HG02970 (cell line): ENCODE results near the gene FOXO6.
"Not testable (repeated sequence)": the region's sequence is repeated elsewhere in the genome, so short reads cannot be mapped to it uniquely, and the experiment has no call there.

Source experiments
- ATAC-seq: cut with Tn5 transposase; IDR thresholded peaks from one replicate; pipeline ENCODE4 v1.9.1; 2021; ENCODE audit warnings: mild to moderate bottlenecking, moderate library complexity, moderate number of reproducible peaks; ENCODE audit not compliant: unreplicated experiment, low FRiP score

The FOXO6 gene

GRCh38 chr1:41328780-41329640, 32.2 kb upstream of the FOXO6 start:
- no peak for ATAC-seq

- no peak for ATAC-seq
These were observed 31.3 kb upstream of the FOXO6 start for GRCh38 chr1:41329662-41330587.

GRCh38 chr1:41330588-41331545, 30.4 kb upstream of the FOXO6 start:
- no peak for ATAC-seq

GRCh38 chr1:41331546-41331917, 29.7 kb upstream of the FOXO6 start:
- no peak for ATAC-seq

GRCh38 chr1:41332161-41332560, 29.1 kb upstream of the FOXO6 start:
- ATAC-seq: not testable (repeated sequence)

GRCh38 chr1:41333146-41333784, 28.0 kb upstream of the FOXO6 start:
- ATAC-seq: no peak

- ATAC-seq: no peak
These were observed 22.4 kb upstream of the FOXO6 start for GRCh38 chr1:41338820-41339219.

- no peak for ATAC-seq
These were observed 20.4 kb upstream of the FOXO6 start for GRCh38 chr1:41340655-41341364.

GRCh38 chr1:41341365-41341683, 19.9 kb upstream of the FOXO6 start:
- no peak for ATAC-seq

GRCh38 chr1:41341772-41342562, 19.3 kb upstream of the FOXO6 start:
- no peak for ATAC-seq

GRCh38 chr1:41342774-41343355, 18.4 kb upstream of the FOXO6 start:
- ATAC-seq: no peak

- ATAC-seq: no peak
These were observed 17.2 kb upstream of the FOXO6 start for GRCh38 chr1:41343790-41344699.

GRCh38 chr1:41344708-41345159, 16.5 kb upstream of the FOXO6 start:
- ATAC-seq: no peak

- no peak for ATAC-seq
These were observed 15.7 kb upstream of the FOXO6 start for GRCh38 chr1:41345434-41346075.

GRCh38 chr1:41347276-41347675, 14.0 kb upstream of the FOXO6 start:
- no peak for ATAC-seq

GRCh38 chr1:41348394-41348793, 12.8 kb upstream of the FOXO6 start:
- ATAC-seq: no peak
